PC-9 (cell line): ENCODE measurements around the gene PRKAA2. TPM values are rescaled to one million over a fixed set of nuclear protein-coding genes. Genes with fewer than 3 reads are reported as not detected.

Experiments used
- BruUV-seq: library from RNA; stranded (reverse); fragments of 400-500 nt; replicated peaks from 2 replicates; lab custom pipeline; 2021; lab: Mats Ljungman, UMichigan
- CTCF ChIA-PET: fragments of 300-600 bp; sonication (Branson Sonifier 250); formaldehyde crosslinking; loops from one replicate; lab custom pipeline; 2022; ENCODE audit warnings: antibody characterized with exemption; lab: Charles Lee
- POLR2A ChIA-PET: fragments of 300-600 bp; sonication (Branson Sonifier 250); formaldehyde crosslinking; loops from one replicate; lab custom pipeline; 2022; ENCODE audit warnings: antibody characterized with exemption; ENCODE audit not compliant: unreplicated experiment; lab: Charles Lee
- DNase-seq, 2 experiments: peaks; one replicate each; pipeline versions ENCODE4 v3.0.0 to v3.0.0-alpha.2; 2015 to 2022; ENCODE audit warnings: mixed read lengths in 1 of 2
- H2AFZ ChIP-seq: fragments of 200-600 bp; sonication (generic); 2 replicates; pipeline ENCODE4 v1.8.1; 2017; ENCODE audit warnings: antibody characterized with exemption
- H3F3A ChIP-seq: fragments of 200-600 bp; sonication (generic); 2 replicates; pipeline ENCODE4 v1.8.1; 2017; ENCODE audit warnings: antibody characterized with exemption, mild to moderate bottlenecking, low read depth; ENCODE audit not compliant: insufficient read depth
- H3K27ac ChIP-seq: fragments of 200-600 bp; sonication (generic); 2 replicates; pipeline ENCODE4 v1.6.1; 2016; ENCODE audit warnings: mixed run types
- H3K27me3 ChIP-seq: fragments of 200-600 bp; sonication (generic); 2 replicates; pipeline ENCODE4 v1.6.1; 2016; ENCODE audit warnings: low read depth, mixed run types; ENCODE audit not compliant: insufficient read depth
- H3K36me3 ChIP-seq: fragments of 200-600 bp; sonication (generic); 2 replicates; pipeline ENCODE4 v1.6.1; 2016; ENCODE audit warnings: low read depth, mixed run types
- H3K4me1 ChIP-seq: fragments of 200-600 bp; sonication (generic); replicated peaks from 2 replicates; pipeline ENCODE4 v1.6.1; 2016; ENCODE audit warnings: mixed run types; ENCODE audit not compliant: insufficient read depth
- H3K4me2 ChIP-seq: fragments of 200-600 bp; sonication (generic); 2 replicates; pipeline ENCODE4 v1.6.1; 2017; ENCODE audit warnings: mixed run types
- H3K4me3 ChIP-seq: fragments of 200-600 bp; sonication (generic); 2 replicates; pipeline ENCODE4 v1.6.1; 2016; ENCODE audit warnings: mixed run types
- H3K79me2 ChIP-seq: fragments of 200-600 bp; sonication (generic); 2 replicates; pipeline ENCODE4 v1.6.1; 2017; ENCODE audit warnings: low read depth, mixed run types
- H3K9me2 ChIP-seq: fragments of 200-600 bp; sonication (generic); 2 replicates; pipeline ENCODE4 v1.8.1; 2017; ENCODE audit warnings: mild to moderate bottlenecking; ENCODE audit not compliant: insufficient read depth
- H3K9me3 ChIP-seq: fragments of 200-600 bp; sonication (generic); 2 replicates; pipeline ENCODE4 v1.8.1; 2016; ENCODE audit warnings: low read depth; ENCODE audit not compliant: insufficient read depth
- H4K20me1 ChIP-seq: fragments of 200-600 bp; sonication (generic); 2 replicates; pipeline ENCODE4 v1.8.1; 2017; ENCODE audit not compliant: insufficient read depth
- CTCF ChIP-seq: fragments of 200-600 bp; sonication (generic); conservative IDR thresholded peaks from 2 replicates; pipeline ENCODE4 v1.6.1; 2017; ENCODE audit warnings: mixed run types, antibody characterized with exemption, mild to moderate bottlenecking, moderate library complexity
- EZH2 ChIP-seq: fragments of 200-600 bp; sonication (generic); IDR thresholded peaks from 2 replicates; pipeline ENCODE4 v1.8.0; 2017; ENCODE audit warnings: antibody characterized with exemption, low read depth
- intact Hi-C: fragments of 100-400 bp; cut with micrococcal nuclease; formaldehyde crosslinking; loops from one replicate; pipeline ENCODE4 v1.10.0; 2022; ENCODE audit not compliant: unreplicated experiment
- total RNA-seq: library from RNA; stranded (reverse); gene quantifications from 2 replicates; pipeline ENCODE4 v1.2.3, GENCODE V29; 2021

PRKAA2 gene
- total RNA-seq, 1 experiment from 2014 or later, result 5.0 TPM

DNA sequence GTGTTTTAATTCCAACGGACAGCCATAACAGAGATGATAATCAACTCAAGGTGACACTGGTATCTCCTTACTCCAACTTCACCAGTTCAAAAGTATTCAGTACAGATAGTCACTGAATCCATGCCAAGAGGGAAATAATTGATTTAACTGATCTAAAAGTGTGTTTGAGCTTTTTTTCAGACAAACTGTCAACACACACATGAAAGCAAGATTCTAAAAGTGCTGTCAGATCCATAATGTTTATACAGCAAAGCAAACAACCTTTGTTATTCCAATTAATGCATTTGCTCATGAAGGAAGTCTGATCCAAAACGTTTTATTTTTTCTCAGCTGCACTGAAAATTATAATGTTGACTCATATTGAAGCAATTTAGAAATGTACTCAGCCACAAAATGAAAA lies 5.9 kb upstream of the PRKAA2 start:
- H3K27ac ChIP-seq, result no peak overlapping the region
- no peaks in the 10 kb centered on the region for H3K27me3 ChIP-seq
- DNase-seq, result no peak
- no peak overlapping the region for H3K4me3 ChIP-seq
- H3K9me2 ChIP-seq, result no peaks in the 10 kb centered on the region
- H3F3A ChIP-seq, result peaks cover 1% of the 10 kb centered on the region; the same call in 1 of the 2 replicates
- BruUV-seq, result no TSS peak
- H4K20me1 ChIP-seq, result no peaks in the 10 kb centered on the region
- ChIA-PET CTCF (no interaction called here), POLR2A (no interaction called here)
- no peak overlapping the region for H2AFZ ChIP-seq
- intact Hi-C loops, result no loop called here
- H3K79me2 ChIP-seq, result no peaks in the 10 kb centered on the region
- peaks cover 12% of the 10 kb centered on the region for H3K4me1 ChIP-seq
- no peak overlapping the region for H3K4me2 ChIP-seq
- no peaks in the 10 kb centered on the region for H3K9me3 ChIP-seq
- TF ChIP-seq EZH2, result no peak
- H3K36me3 ChIP-seq, result no peaks in the 10 kb centered on the region

GRCh38 chr1:56643661-56644060 lies 1.5 kb upstream of the PRKAA2 start:
- no peak for TF ChIP-seq CTCF
- no peak for TF ChIP-seq EZH2
- 0 out of 2 replicates have a peak overlapping the region, but pooled peaks have one; percentile 93 for H2AFZ ChIP-seq

GRCh38 chr1:56644064-56644918 lies 823 bp upstream of the PRKAA2 start:
- BruUV-seq, result no TSS peak
- TF ChIP-seq EZH2 (no peak), CTCF (no peak)
- H3K36me3 ChIP-seq, result no peaks in the 10 kb centered on the region
- no peaks in the 10 kb centered on the region for H3K9me2 ChIP-seq
- ChIA-PET CTCF (no interaction called here), POLR2A (interaction anchor here (0.6 kb wide), 1 partner anchor 1483 kb away, joined by 3 read pairs; no protein-coding TSS in a partner anchor)
- no peaks in the 10 kb centered on the region for H3K9me3 ChIP-seq
- DNase-seq, result peak in 1 of 2 experiments; percentile 24
- H3K79me2 ChIP-seq, result peaks cover 35% of the 10 kb centered on the region
- H3K27me3 ChIP-seq, result no peaks in the 10 kb centered on the region
- H2AFZ ChIP-seq, result peak overlapping the region; percentile 93
- peak overlapping the region; percentile 80 for H3K4me2 ChIP-seq
- intact Hi-C loops, result loop anchor here (2.0 to 5.0 kb wide), 2 partner anchors 65 to 323 kb away; partner anchors contain the start of gene C8B
- H3F3A ChIP-seq, result peaks cover 4% of the 10 kb centered on the region
- H3K27ac ChIP-seq, result peak overlapping the region; percentile 42; the same call in 1 of the 2 replicates
- peaks cover 26% of the 10 kb centered on the region for H3K4me1 ChIP-seq
- H3K4me3 ChIP-seq, result peak overlapping the region; percentile 64
- no peaks in the 10 kb centered on the region for H4K20me1 ChIP-seq

More at GRCh38 chr1:56643661-56644060, 1.5 kb upstream of the PRKAA2 start:
- Histone ChIP-seq H3K27ac (no peak overlapping the region), H3K9me2 (no peaks in the 10 kb centered on the region), H3K4me1 (peaks cover 26% of the 10 kb centered on the region), H3K4me3 (peak overlapping the region; percentile 64; the same call in 1 of the 2 replicates), H3K4me2 (peak overlapping the region; percentile 80), H4K20me1 (no peaks in the 10 kb centered on the region), H3F3A (peaks cover 4% of the 10 kb centered on the region), H3K36me3 (no peaks in the 10 kb centered on the region), H3K9me3 (no peaks in the 10 kb centered on the region), H3K79me2 (peaks cover 29% of the 10 kb centered on the region), H3K27me3 (no peaks in the 10 kb centered on the region)
- intact Hi-C loops, result loop anchor here (2.0 to 5.0 kb wide), 2 partner anchors 65 to 324 kb away; partner anchors contain the start of gene C8B
- ChIA-PET CTCF (no interaction called here), POLR2A (interaction anchor here (0.6 kb wide), 1 partner anchor 1483 kb away, joined by 3 read pairs; no protein-coding TSS in a partner anchor)
- BruUV-seq, result no TSS peak
- DNase-seq, result no peak
